Activated CD8-positive, alpha-beta memory T cell treated with anti-CD3 and anti-CD28 coated beads, Interleukin-2, amount 50 U/mL, for 24 hours (primary cell): ENCODE measurements around the gene CACNG4.
"Not testable (repeated sequence)": the region's sequence is repeated elsewhere in the genome, so short reads cannot be mapped to it uniquely, and the experiment has no call there.

Source experiments
- DNase-seq: peaks from one replicate; pipeline ENCODE4 v3.0.0-alpha.2; 2020; ENCODE audit errors: extremely low read depth

Gene CACNG4

DNA sequence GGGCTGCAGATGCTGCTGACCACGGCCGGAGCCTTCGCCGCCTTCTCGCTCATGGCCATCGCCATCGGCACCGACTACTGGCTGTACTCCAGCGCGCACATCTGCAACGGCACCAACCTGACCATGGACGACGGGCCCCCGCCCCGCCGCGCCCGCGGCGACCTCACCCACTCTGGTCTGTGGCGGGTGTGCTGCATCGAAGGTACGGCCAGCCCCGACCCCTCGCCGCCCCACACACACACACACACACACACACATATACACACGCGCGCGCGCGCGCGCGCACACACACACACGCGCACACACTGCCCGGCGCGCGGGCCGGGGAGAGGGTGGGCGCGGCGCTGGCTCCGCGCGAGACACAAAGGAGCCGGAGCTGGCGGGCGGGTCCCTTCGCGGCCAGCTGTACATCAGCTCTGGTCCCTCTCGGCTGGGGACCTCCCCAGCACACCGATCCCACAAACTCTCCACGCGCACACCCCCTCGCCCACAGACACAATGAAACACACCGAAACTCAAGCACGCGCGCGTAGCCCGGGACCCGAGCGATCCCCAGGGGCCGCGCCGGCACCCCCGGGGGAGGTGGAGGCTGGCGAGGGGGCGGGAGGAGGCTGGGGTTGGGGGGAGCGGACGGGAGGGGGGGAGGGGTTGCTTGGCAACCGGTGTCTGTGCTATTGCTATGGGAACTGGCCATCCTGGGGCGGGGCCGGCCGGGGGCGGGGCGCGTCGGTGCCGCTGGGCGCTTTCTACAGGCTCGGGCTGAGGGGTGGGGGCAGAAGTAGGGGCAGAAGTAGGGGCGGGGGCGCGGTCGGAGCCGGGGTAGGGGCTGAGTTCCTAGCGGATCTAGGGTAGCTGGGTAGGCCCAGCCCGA lies 658 bp downstream of the CACNG4 start:
- DNase-seq = no peak

DNA sequence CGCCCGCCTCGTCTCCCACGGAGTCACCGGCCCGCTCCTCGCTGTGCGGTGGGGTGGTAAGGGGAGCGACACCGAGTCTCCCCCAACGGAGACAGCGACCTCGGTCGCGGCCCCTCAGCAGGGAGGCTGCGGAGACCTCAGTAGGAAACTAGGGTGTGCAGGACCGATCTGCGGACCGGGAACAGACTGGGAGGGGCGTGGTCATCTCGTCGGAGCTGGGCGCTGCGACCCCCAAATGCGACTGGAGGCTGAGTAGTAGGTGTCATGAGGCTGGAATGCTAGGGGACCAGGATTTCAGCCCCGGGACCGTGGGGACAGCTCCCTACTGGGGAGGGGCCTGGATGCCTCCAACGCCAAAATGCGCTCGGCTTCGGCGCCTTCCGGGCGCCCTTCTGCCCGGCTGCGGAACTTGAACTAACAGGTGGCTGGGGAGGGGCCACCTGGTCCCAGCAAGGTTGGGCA lies 1.3 kb downstream of the CACNG4 start:
- DNase-seq = no peak

DNA sequence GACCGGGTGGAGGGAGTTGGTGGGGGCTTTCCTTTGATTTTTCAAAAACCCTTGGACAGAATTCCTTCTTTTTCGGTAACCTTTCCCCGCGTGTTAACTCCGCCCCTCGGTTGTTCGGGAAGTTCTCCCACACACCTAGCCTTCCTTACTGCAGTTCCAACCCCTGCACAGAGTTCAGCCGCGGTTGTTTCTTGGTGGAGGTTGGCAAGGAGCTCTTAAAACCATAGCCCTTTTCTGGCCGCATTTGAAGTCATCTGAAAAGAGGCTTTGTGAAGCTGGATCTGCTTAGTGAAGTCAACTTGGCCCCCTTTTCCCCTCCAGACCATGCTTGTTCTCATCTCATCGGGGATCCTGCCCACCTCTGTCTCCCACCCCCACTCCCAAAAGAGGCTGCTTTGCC lies 1.8 kb downstream of the CACNG4 start:
- DNase-seq = no peak

DNA sequence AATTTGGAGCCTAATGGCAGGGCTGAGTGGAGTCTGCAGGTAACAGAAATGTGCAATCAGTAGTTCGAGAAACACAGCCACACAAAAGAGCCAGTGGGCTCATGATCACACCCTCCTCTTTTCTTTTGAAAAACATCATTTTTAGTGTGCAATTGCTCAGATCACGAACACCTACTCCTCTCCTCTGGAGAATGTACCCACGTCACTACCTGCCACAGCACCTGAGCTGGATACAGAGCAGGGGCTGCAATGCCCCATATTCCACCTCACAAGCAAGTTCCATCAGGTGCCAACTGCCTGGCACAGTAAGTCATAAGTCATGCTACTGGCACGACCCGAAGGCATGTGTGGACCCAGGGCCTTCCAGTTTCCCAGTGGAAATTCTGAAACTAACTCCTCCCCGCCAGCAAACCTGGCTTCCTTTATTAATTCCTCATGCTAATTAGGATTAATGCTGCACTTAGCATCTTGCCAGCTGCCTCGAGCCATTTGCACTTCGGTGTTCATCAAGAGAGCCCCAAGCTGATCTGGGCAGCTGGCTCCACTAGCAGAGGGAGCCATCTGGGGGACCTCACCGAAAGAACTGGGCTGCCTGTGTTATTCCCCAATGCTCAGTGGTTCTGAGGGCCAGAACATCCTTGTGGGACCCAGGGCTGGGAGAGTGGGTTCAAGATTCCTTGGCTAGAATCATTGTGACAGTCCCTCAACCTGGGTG lies 2.4 kb downstream of the CACNG4 start:
- DNase-seq = no peak

DNA sequence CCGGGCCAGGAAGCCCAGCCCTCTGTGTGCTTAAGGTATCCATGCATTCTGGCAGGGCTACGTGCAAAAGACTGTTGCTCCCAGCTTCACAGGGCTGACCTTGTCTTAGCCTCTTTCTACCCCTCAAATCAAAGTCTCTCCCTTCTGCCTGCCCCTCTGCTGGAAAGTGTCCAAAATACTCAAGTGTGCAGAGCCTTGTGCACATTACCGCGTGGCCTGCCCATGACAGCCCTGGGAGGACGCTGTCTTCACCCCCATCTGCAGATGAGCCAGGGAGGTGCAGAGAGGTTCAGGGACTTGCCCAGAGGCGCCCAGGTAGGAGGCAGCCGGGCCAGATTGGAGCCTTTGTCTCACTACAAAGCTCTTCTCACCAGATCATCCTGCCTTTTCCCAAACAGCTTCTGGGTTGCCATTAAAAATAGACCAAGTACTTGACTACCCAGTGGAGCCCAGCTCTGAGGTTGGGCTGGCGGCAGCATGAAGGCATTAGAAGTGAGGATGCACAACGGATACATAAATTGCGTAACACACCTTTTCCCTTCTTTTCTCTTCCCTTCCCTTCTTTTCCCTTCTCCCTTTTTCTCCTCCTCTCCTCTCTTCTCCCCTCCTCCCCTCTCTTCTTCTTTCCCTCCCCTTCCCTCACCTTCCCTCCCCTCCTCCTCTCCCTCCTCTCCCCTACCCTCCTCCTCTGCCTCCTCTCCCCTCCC lies 3.5 kb downstream of the CACNG4 start:
- no peak for DNase-seq

DNA sequence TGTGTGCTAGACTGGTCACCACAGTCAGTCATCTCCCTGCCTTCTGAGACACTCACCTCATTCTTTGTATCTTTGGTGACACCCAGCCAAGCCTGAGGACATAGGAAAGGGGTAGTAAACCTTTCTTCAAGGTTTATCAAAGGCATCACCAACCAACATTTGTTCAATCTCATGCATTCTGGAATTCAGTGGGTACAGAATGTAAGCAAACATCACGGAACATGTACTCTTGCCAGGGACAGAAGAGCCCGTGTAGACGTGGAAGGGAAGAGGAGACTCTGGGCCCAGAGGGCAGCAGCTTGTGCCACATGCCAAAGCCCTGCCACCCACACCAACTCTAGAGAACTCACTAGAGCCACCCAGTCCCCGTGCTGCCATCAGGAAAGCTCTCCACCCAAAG lies 4.4 kb downstream of the CACNG4 start:
- DNase-seq = no peak

DNA sequence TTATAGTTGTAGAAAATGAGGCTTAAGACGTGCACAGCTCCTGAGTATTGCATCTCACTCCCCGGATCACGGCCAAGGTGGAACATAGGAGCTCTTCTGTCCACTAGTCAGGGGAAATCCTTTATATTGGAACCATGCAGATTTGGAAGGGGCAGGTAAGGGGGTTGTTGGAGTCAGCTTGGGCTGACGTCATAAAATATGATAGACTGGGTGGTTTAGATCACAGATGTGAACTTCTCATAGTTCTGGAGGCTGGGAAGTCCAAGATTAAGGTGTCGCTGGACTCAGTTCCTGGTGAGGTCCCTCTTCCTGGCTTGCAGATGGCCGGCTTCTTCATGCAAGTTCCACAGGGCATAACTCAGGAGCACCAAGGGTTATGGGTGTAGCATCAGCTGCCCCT lies 5.6 kb downstream of the CACNG4 start:
- DNase-seq = no peak

DNA sequence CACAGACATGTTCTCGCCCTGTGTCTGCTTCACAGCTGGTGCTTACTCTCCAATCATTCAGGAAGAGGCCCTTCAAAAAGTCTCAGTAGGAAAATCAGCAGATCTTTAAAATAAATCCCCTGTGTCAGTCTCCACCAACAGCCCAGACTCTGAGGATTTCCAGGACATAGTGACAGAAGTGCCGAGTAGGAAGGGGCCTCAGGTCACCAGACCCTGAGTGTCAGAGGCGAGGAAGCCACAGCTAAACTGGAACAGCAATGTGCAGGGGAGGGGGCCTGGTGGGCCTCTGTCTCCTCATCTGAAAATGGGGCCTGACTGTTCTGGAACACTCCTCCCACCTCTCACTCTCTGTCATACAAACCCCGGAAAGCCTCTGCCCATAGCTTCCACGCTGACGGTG lies 6.3 kb downstream of the CACNG4 start:
- DNase-seq = no peak

DNA sequence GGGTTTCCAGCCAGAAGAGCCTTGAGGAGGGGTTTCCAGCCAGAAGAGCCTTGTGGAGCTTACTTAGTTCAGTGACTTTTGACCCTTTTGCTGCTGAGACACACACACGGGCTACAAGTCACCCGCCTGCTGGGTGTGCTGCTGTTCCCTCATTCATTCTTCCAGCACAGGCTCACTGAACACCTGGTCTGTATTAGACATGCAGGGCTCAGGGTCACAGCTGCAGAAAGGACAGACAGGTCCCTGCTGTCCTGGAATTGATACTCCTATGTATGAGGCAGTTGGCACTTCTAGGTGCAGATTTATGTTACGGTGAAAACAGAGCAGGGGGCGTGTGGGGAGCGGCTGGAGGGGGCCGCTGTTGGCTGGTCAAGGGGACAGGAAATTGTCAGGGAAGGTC lies 6.8 kb downstream of the CACNG4 start:
- no peak for DNase-seq

DNA sequence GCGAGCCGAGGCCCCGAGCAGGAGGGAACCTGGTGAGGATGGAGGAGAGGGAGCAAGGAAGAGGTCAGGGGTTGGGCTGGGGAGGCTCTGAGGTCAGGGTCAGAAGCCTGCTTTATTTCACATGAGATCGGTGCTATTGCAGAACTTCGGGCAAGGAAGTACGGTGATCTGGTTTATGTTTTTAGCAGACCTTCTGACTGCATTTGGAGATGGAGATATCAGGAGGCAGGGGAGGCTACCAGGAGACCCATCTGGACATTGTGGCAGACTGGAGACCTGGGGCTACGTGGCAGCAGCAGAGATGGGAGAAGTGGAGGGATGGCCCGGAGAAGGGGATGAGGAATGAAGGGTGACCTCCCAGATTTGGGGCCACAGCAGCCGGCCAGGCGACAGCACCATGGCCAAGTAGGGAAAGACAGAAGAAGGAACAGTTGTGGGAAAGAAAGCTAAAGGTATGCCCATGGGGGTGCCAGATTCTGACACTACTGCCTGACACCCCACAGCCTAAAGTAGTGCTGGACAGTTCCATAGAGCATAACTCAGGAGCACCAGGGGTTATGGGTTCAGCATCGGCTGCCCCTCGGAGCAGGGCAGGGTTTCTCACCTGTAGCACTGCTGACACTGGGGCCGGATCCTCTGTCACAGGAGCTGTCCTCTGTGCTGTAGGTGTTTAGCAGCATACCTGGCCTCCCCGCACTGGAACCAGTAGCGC lies 7.4 kb downstream of the CACNG4 start:
- DNase-seq = no peak

DNA sequence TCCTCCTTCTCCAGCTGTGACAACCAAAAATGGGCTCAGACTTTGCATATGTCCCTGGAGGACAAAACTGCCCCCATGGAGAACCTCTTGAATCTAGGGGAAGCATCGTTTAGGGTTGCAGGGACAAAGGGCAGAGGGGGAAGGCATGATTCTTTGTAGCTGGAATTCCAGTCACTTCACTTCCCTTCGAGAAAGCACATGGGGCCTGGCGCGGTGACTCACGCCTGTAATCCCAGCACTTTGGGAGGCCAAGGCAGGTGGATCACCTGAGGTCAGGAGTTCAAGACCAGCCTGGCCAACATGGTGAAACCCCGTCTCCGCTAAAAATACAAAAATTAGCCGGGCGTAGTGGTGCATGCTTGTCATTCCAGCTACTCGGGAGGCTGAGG lies 7.9 kb downstream of the CACNG4 start:
- DNase-seq = not testable (repeated sequence)

DNA sequence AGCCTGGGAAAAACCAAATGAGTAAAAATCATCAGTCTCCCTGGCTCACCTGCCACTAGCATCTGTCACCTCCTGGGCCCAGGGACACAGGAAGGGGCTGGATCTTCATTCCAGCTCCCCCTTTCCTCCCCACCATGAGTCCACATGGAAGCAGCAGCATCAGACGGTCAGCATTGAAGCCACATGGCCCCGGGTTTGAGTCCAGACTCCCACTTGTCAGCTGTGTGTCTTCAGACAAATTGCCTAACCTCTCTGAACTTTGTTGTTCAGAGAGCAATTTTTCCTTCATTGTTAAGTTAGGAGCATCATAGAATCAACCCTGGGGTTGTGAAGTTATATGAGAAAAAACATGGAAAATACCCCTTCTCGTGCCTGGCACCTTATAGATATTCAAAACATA lies 10.7 kb downstream of the CACNG4 start:
- DNase-seq = no peak

DNA sequence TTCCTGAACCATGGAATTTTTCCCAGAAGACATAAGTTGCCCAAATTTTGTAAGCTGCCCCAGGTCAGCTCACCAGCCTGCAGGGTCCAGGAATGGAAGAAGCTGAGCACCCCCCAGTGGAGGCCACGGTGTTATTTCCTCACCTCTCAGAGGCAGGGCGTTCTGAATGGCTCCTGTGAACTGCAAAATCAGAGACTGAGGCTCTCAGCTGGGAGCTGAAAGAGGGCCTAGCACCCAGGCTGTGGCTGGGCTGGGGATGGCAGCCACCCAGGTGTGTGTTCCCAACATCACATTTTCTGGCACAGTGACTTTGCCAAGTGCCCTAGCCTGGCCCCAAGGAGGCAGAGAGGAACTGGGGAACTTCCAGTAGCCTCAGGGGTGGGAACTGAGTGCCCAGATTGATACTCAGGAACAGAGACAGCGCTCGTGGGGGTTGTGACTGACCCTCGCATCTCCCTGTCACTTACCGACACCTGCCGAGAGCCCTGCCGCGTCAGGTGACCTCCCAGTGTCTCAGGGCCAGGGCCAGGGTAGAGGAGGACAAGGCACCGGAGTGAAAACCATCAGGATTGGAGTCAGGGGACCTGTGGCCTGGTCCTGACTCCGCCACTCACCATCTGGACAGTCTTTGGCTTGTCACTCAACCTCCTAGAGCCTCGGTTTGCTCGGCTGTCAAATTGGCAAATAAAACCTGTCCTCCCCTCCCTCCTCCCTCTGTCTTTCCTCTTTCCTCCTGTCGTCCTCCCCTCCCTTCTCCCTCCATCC lies 11.3 kb downstream of the CACNG4 start:
- DNase-seq = no peak

DNA sequence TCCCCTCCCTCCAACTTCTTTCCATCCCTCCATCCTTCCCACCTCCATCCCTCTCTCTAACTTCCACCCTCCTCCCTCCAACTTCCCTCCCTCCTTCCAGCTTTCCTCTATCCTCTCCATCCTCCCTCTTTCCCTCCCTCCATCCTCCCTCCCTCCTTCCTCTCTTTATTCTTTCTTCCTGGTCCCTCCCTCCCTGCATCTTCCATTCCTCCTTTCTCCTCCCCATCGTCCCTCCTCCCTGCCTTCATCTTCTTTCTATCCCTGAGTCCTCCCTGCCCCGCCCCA lies 11.8 kb downstream of the CACNG4 start:
- no peak for DNase-seq

DNA sequence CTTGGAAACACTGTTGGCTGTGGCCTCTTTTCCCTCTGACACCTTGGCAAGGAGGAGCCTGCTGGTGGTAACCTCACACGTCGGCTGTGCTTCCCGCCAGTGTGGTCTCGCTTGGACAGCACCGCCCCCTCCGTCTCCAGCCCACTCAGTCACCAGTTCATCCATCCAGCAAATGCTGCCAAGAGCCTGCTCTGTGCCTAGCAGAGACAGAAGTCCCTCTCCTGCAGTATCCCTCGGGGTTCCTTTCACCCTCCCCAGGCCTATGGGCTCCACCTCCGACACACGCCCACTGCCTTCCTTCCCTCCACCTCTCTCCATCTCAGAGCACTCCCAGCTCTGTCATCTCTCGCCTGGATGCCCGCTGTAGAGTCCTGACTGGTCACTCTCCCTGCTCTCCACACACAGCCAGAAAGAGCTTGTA lies 12.3 kb downstream of the CACNG4 start:
- no peak for DNase-seq

DNA sequence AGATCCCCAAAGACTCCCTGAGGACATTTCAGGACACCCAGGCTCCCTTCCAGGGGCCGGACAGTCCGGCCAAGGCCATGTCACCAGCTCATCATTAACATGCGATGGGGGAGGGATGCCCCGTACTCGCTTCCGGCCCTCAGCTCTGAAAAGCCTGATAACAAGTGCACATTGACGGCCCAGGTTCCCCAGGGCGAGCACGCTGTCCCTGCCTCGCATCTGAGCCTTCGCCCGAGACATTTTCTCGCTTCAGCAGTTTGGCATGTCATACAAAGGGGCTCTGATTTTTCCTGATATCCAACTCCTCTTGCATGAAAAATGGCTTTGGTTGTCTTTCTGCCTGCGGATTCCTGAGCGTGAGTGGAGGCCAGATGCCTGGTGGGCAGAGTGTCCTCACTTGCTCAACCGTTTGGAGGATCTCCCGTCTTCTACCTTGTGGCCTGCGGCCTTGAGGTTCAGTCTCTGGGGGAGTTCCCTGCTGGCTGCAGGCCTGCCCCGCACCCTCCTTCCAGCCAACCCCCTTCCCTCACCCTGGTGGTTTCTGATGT lies 14.1 kb downstream of the CACNG4 start:
- no peak for DNase-seq

DNA sequence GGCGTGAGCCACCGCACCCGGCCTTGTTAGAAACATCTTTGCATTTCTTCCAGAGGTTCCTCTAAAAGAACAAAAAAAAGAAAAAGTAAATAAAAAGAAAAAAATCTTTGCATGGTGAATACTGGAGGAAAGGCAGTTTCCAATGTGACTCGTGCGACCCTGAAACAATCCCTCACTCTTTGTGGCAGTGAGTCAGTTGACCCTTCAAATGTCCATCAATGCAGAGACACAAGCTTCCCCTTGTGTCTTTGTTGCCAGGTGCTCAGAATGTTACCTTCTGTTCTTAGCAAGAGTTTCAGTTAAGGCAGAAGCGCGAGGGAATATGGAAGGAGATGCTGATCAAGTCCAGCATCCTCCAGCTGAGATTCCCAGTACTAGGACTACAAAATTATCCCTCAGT lies 16.4 kb downstream of the CACNG4 start:
- no peak for DNase-seq

DNA sequence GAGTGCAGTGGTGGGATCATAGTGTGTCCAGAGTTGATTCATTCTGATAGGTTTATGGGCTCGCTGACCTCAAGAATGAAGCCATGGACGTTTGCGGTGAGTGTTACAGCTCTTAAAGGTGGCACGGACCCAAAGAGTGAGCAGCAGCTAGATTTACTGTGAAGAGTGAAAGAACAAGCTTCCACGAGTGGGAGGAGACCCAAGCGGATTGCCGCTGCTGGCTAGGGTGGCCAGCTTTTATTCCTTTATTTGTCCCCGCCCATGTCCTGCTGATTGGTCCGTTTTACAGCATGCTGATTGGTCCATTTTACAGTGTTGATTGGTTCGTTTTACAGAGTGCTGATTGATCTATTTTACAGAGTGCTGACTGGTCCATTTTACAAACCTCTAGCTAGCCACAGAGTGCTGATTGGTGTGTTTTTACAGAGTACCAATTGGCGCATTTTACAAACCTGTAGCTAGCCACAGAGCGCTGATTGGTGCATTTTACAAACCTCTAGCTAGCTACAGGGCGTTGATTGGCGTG lies 17.5 kb downstream of the CACNG4 start:
- no peak for DNase-seq

DNA sequence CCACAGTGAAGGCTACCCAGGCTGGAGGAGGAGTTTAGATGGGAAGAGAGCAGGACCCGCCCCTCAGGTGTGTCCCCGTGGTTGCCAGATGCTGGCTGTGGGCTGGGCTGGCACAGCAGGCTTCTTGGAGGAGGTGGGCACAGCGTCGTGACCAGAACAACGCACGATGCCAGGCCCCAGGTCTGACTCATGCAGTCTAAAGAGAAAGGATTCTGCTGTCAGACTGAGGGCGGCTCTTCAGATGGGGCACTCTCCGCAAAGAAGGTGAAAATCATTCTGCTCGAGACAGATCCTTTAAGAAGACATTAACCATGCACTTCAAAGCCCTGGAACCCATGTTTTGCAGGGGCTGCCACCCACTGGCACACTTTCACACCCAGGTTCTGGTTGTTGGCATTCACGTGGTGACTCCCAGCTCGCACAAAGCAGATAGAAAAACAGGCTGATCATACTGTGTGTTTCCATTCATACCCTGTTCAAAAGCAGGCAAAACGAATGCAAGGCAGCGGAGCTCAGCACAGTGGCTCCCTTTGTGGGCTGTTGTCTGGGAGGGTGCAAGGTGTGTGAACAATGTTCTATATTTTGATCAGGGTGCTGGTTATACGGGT lies 19.0 kb downstream of the CACNG4 start:
- no peak for DNase-seq

DNA sequence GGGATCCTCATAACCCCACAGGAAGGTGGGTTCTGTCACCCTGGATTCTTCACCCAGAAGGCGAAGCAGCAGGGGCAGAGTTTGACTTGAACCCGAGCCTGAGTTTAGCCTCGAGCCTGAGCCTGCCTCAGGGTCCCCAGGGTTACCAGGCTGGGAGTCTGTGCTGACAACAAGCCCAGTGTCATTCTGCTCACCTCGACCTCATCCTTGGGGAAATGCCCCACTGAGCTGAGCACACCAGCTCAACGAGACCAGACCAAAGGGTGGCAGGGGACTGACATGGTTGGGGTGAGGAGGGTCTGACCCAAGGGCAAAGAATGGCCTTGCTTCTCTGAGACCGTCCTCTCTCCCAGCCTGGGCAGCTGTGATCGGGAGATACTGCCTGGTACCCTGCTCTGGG lies 20.2 kb downstream of the CACNG4 start:
- no peak for DNase-seq
